ENCODE results near the gene PFKFB1.

DNA sequence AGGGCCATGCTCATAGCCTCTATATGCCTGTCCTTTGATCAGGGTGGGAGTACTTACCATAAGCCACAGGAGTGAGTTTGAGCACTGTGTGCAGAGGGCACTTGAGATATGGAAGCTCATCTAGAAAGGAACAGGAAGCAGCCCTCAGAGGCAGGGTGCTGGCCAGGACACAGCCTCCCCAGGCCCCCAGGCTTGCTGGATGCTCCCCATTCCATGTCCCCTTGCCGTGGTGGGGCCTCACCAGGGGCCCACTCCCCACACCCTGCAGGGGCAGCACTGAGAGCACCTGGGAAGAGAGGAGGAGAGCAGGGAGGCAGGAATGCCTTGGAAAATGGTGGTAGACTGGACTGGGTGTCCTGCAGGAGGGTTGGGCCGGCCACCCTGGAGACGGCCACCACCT, 59.1 kb downstream of the PFKFB1 start:
- TF ChIP-seq, protein P1, sequence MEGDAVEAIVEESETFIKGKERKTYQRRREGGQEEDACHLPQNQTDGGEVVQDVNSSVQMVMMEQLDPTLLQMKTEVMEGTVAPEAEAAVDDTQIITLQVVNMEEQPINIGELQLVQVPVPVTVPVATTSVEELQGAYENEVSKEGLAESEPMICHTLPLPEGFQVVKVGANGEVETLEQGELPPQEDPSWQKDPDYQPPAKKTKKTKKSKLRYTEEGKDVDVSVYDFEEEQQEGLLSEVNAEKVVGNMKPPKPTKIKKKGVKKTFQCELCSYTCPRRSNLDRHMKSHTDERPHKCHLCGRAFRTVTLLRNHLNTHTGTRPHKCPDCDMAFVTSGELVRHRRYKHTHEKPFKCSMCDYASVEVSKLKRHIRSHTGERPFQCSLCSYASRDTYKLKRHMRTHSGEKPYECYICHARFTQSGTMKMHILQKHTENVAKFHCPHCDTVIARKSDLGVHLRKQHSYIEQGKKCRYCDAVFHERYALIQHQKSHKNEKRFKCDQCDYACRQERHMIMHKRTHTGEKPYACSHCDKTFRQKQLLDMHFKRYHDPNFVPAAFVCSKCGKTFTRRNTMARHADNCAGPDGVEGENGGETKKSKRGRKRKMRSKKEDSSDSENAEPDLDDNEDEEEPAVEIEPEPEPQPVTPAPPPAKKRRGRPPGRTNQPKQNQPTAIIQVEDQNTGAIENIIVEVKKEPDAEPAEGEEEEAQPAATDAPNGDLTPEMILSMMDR (IDR thresholded peaks at IDR 0.05), result no peak
- TF ChIP-seq POLR2A (IDR thresholded peaks at IDR 0.05), result no peak
